GM12872 (cell line): ENCODE results near the gene LRMDA.

Source experiments
- CTCF ChIP-seq: IDR thresholded peaks from 3 replicates; pipeline ENCODE4 v1.5.1; 2011; ENCODE audit warnings: low read depth, mild to moderate bottlenecking, low read length, moderate library complexity; ENCODE audit not compliant: insufficient read depth

LRMDA gene

GRCh38 chr10:75720157-75720556, 288.7 kb downstream of the LRMDA start:
- no peak for TF ChIP-seq CTCF

- TF ChIP-seq CTCF, result no peak
These were observed 290.6 kb downstream of the LRMDA start for GRCh38 chr10:75722020-75722419.

- TF ChIP-seq CTCF, result no peak
These were observed 291.2 kb downstream of the LRMDA start for GRCh38 chr10:75722609-75723008.

GRCh38 chr10:75723319-75723980, 292.0 kb downstream of the LRMDA start:
- TF ChIP-seq CTCF, result no peak

GRCh38 chr10:75724047-75724446, 292.6 kb downstream of the LRMDA start:
- no peak for TF ChIP-seq CTCF

GRCh38 chr10:75726522-75727483, 295.4 kb downstream of the LRMDA start:
- no peak for TF ChIP-seq CTCF

GRCh38 chr10:75730847-75731246, 299.4 kb downstream of the LRMDA start:
- no peak for TF ChIP-seq CTCF
